ENCODE data around the gene PYCR2. TPM values are rescaled to one million over a fixed set of nuclear protein-coding genes. Genes with fewer than 3 reads are reported as not detected.

Gene PYCR2
- total RNA-seq, 2 donors from 2014 or later: 50.3 to 57.3 TPM

DNA sequence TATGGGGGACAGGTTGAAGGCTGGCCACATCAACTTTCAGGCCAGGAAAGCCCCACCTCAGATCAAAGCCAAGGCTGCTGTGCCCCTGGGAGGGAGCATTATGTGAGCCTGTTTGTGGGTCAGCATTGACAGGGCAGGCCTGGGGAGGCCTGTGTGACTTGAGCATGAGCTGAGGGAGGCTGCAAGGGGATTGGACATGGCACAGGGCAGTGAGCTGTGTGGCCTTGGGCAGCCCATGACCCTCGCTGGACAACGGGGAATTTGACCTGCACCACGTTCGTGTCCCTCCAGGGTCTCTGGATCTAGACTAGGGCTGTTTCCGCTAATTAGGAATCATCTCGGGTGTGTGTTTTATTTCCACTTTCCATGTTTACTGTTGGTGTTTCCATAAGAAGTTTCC is 17.6 kb downstream of the PYCR2 start:
- Histone ChIP-seq H3K27ac (no peak overlapping the region), H3K27me3 (no peaks in the 10 kb centered on the region), H3K4me3 (no peak overlapping the region), H3K9me3 (no peaks in the 10 kb centered on the region), H3K4me1 (peaks cover 0 to 7% of the 10 kb centered on the region in 2 donors), H3K36me3 (no peaks in the 10 kb centered on the region)
- TF ChIP-seq CTCF (IDR thresholded peaks at IDR 0.05): no peak
- no peak for DNase-seq (ENCODE audit: low spot score)

- no peaks in the 10 kb centered on the region for H3K36me3 ChIP-seq
- DNase-seq (ENCODE audit: low spot score): no peak
- no peaks in the 10 kb centered on the region for H3K9me3 ChIP-seq
- H3K4me1 ChIP-seq: no peaks in the 10 kb centered on the region
- no peaks in the 10 kb centered on the region for H3K27me3 ChIP-seq
- H3K4me3 ChIP-seq: no peak overlapping the region
- no peak overlapping the region for H3K27ac ChIP-seq
- no peak for TF ChIP-seq CTCF (IDR thresholded peaks at IDR 0.05)
Measured at GRCh38 chr1:225903623-225904022, 20.4 kb downstream of the PYCR2 start.

DNA sequence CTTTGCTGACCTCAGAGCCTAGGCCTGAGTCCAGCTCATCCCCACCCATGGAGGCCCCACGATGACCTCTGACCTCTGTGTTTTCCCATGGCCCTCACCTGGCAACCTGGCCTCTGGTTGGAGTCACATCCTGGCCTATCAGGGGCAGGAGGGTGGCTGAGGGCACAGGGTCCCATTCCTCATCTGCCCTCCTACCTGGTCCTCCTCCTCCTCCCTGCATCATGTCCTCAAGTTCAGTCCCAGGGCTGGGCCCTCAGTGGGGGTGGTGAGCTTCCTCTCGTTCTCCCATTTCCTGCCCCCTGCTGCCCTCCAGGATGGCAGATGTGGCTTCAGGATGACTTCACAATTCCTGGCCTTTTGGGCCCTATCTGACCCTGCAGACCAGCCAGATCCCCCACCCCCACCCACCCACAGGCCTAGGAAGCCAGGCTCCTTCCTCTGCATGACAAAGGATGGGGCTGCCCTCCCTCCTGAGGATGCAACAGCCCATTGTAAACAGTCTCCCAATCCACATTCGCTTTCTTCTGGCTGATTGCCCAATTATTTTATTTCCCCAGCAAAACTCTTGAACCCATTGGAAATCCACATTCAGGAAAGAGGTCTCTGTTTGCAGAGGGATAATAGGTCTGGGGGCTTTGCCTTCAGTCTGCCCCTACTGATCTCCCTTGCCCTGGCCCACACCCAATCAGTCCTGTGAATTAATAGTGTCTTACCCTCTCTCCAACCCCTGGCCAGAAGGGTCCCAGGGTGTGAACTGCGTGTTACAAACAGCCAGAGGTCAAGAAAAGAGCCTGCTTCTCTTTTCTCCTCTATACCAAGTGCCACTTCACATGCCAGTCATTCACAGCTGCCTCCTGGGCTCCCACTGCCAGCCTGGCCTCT is 24.8 kb downstream of the PYCR2 start:
- Histone ChIP-seq H3K4me1 (no peaks in the 10 kb centered on the region), H3K36me3 (no peaks in the 10 kb centered on the region), H3K27me3 (no peaks in the 10 kb centered on the region), H3K27ac (no peak overlapping the region), H3K4me3 (no peak overlapping the region), H3K9me3 (no peaks in the 10 kb centered on the region)
- no peak for TF ChIP-seq CTCF (IDR thresholded peaks at IDR 0.05)
- DNase-seq (ENCODE audit: low spot score): no peak

DNA sequence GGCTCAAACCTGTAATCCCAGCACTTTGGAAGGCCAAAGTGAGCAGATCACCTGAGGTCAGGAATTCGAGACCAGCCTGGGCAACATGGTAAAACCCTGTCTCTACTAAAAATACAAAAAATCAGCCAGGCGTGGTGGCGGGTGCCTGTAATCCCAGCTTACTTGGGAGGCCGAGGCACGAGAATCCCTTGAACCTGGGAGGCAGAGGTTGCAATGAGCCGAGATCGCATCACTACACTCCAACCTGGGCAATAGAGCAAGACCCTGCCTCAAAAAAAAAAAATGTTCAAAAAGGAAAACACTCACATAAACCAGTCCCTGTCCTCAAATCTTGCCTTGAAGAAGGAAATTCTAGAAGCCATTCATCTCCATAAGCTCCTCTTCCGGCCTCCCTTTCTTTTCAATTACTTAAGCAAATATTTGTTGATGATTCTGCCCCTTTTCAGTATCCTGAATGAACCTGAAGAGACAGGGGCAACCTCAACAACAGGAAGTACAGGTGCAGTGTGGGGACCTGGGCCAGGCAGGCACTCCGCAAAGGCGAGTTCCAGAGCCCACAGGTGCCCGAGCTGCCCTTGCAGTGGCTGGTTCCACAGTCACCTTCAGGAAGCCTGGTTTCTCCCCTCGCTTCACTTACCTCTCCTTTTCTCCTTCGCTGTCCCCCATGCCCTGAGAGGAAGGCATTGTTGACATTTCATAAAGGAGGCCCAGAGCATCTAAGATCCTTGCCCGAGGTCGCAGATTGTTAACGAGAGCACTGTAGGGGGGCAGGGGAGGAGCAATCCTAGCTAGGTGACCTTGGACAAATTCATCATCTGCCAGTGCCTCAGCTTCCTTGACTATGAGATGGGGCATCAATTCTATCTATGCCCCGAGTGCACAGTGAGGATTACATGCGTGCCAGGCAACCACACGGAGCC is 26.2 kb downstream of the PYCR2 start:
- DNase-seq (ENCODE audit: low spot score): no peak
- Histone ChIP-seq H3K9me3 (no peaks in the 10 kb centered on the region), H3K36me3 (no peaks in the 10 kb centered on the region), H3K4me1 (no peaks in the 10 kb centered on the region), H3K27ac (no peak overlapping the region), H3K4me3 (no peak overlapping the region), H3K27me3 (no peaks in the 10 kb centered on the region)
- TF ChIP-seq CTCF (IDR thresholded peaks at IDR 0.05): no peak

DNA sequence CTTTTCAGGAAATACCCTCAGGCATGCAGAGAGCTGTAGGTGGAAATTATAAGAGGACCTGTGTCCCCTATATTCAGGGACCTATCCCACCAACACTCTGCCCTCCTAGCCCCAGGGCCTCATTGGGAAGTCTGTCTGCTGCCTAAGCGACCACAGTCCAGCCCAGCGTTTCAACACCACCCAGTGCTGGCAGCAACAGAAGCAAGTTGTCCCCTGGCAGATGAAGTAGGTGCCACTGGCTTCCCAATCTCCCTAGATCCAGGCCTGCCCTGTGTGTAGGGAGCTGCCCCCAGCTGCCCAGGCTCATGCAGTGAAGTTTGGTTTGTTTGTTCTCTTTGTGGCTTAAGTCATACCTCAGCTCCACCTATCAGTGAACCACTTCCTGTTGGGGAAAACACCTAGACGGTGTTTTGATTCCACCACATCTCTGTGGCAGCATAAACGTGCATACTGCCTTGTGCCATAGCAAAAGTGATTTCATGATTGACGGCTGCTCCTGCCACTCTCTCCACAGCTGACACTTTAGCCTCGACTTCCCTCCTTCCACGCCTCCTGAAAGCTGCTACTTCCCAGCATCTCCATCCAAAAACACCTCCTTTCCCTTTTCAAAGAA is 27.0 kb downstream of the PYCR2 start:
- H3K27me3 ChIP-seq: no peaks in the 10 kb centered on the region
- H3K4me1 ChIP-seq: no peaks in the 10 kb centered on the region
- no peak overlapping the region for H3K27ac ChIP-seq
- no peaks in the 10 kb centered on the region for H3K36me3 ChIP-seq
- DNase-seq (ENCODE audit: low spot score): no peak
- H3K4me3 ChIP-seq: no peak overlapping the region
- H3K9me3 ChIP-seq: no peaks in the 10 kb centered on the region
- no peak for TF ChIP-seq CTCF (IDR thresholded peaks at IDR 0.05)
